GM12865 (cell line): ENCODE measurements around the gene SLC9A9.

Source experiments
- DNase-seq: peaks from one replicate; pipeline ENCODE4 v3.0.0; 2010; ENCODE audit warnings: low read depth
- H3K4me3 ChIP-seq: 2 replicates; pipeline ENCODE4 v1.5.1; 2011; ENCODE audit warnings: mild to moderate bottlenecking, low read depth, low read length, control low read depth
- TF ChIP-seq, protein P1 (sequence below): IDR thresholded peaks from 2 replicates; pipeline ENCODE4 v1.5.1; 2011; ENCODE audit warnings: low read length, control low read depth, low read depth, inconsistent platforms; ENCODE audit not compliant: insufficient read depth; ENCODE audit errors: missing control alignments

The SLC9A9 gene

DNA sequence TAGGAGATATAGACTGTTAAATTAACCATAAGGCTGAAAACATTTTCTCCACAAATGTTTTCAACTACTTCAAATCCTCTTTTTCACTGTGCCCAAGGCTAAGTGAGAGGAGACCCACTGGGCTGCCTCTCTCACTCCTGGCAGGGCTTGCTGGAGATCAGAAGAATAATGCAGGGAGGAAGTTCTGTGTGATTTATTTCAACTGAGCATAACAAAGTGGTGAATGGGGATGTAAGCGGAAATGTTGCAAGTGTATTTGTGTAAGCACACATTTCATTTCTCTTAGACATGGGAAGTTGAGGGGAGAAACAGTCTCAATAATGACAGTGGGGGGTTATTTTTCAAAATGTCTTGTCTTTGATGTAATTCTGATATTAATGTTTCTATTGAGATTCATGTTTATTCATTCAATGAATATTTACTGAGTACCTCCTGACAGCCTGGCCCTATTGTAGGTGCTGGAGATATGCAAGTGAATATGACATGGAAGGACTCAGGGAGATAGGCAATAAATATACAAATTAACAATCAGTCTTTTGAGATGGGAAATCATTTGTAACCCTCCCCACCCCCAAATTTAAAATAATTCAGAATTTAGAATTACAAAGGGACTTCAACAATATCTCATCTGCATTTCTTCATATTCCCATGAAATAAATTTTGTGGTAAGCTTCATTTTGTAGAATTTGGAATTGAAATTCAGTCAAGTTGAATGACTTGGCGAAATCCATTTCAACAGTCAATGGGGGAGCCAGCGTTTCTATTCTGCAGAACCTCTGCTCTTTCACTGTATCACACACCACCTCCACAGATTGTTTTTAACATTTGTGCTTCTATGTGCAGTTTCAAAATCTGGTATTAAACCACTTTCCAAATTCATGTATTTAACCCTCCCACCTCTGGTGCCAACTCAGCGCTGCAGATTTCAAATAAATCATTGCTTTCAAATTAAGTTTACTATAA lies 247.2 kb downstream of the SLC9A9 start:
- DNase-seq = no peak

GRCh38 chr3:143597774-143598652 lies 250.3 kb downstream of the SLC9A9 start:
- TF ChIP-seq, protein P1, sequence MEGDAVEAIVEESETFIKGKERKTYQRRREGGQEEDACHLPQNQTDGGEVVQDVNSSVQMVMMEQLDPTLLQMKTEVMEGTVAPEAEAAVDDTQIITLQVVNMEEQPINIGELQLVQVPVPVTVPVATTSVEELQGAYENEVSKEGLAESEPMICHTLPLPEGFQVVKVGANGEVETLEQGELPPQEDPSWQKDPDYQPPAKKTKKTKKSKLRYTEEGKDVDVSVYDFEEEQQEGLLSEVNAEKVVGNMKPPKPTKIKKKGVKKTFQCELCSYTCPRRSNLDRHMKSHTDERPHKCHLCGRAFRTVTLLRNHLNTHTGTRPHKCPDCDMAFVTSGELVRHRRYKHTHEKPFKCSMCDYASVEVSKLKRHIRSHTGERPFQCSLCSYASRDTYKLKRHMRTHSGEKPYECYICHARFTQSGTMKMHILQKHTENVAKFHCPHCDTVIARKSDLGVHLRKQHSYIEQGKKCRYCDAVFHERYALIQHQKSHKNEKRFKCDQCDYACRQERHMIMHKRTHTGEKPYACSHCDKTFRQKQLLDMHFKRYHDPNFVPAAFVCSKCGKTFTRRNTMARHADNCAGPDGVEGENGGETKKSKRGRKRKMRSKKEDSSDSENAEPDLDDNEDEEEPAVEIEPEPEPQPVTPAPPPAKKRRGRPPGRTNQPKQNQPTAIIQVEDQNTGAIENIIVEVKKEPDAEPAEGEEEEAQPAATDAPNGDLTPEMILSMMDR = no peak
- H3K4me3 ChIP-seq = no peak overlapping the region
- no peak for DNase-seq

More for the DNA sequence above, 247.2 kb downstream of the SLC9A9 start:
- TF ChIP-seq, protein P1 = no peak
- H3K4me3 ChIP-seq = no peak overlapping the region

DNA sequence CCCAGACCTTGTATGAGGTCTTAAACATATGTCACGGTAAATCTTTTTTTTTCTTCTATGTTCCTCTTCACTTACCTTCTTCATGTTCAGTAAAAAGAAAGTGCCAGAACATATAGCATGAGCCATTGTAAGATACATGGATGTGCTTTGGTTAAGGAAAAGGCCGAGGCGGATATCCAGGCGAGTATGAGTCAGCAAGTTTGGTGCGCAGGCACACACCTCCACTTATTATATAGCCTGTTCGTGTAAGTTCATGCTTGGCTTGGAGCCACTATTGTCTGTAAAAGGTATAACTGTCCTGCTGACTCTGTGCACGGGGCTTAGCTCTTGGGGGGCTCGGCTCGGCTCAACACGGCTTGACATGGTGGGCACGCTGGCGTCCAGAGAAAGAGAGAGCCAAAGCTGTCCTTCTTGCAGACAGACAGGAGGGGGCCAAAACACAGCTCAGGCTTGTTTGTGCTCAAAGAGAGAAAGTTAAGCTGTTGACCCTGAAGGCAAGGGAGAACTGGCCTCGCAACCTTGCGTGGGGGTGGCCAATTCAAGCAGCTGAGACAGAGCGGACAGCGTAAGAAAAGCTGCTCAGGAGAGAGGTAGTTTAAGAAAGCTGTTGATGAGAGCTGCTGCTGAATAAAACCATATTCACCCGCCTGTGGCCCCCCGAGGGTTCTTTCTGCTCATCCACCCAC lies 251.2 kb downstream of the SLC9A9 start:
- TF ChIP-seq, protein P1 = no peak
- no peak for DNase-seq
- no peak overlapping the region for H3K4me3 ChIP-seq

GRCh38 chr3:143595456-143596077 lies 252.7 kb downstream of the SLC9A9 start:
- peak; percentile 38 for DNase-seq
- TF ChIP-seq, protein P1 = no peak
- no peak overlapping the region for H3K4me3 ChIP-seq

GRCh38 chr3:143594206-143594605 lies 254.1 kb downstream of the SLC9A9 start:
- TF ChIP-seq, protein P1 = no peak
- no peak for DNase-seq
- H3K4me3 ChIP-seq = no peak overlapping the region

- no peak for DNase-seq
- no peak overlapping the region for H3K4me3 ChIP-seq
- TF ChIP-seq, protein P1 = no peak
Observed at GRCh38 chr3:143590660-143591059, 257.6 kb downstream of the SLC9A9 start.
